ENCODE data around the gene ITGA2B.

Gene ITGA2B

GRCh38 chr17:44390250-44390870 lies 911 bp upstream of the ITGA2B start:
- DNase-seq = no peak

- DNase-seq = no peak
Measured at GRCh38 chr17:44389723-44390202, 314 bp upstream of the ITGA2B start.

GRCh38 chr17:44387804-44388203 lies 1.6 kb downstream of the ITGA2B start:
- no peak for DNase-seq

GRCh38 chr17:44386182-44386525 lies 3.3 kb downstream of the ITGA2B start:
- no peak for DNase-seq

- DNase-seq = peak; percentile 89
Measured at GRCh38 chr17:44385287-44386181, 3.9 kb downstream of the ITGA2B start.

- DNase-seq = no peak
Measured at GRCh38 chr17:44384823-44385286, 4.6 kb downstream of the ITGA2B start.

GRCh38 chr17:44384281-44384822 lies 5.1 kb downstream of the ITGA2B start:
- no peak for DNase-seq

- DNase-seq = no peak
Measured at GRCh38 chr17:44383861-44384260, 5.6 kb downstream of the ITGA2B start.

GRCh38 chr17:44383363-44383762 lies 6.1 kb downstream of the ITGA2B start:
- no peak for DNase-seq

GRCh38 chr17:44382917-44383316 lies 6.5 kb downstream of the ITGA2B start:
- DNase-seq = no peak

- DNase-seq = no peak
Measured at GRCh38 chr17:44381810-44382305, 7.6 kb downstream of the ITGA2B start.

GRCh38 chr17:44380767-44381166 lies 8.7 kb downstream of the ITGA2B start:
- no peak for DNase-seq

- no peak for DNase-seq
Measured at GRCh38 chr17:44379887-44380286, 9.6 kb downstream of the ITGA2B start.

- DNase-seq = no peak
Measured at GRCh38 chr17:44378171-44378705, 11.2 kb downstream of the ITGA2B start.

- DNase-seq = no peak
Measured at GRCh38 chr17:44376779-44377178, 12.7 kb downstream of the ITGA2B start.

GRCh38 chr17:44376124-44376523 lies 13.3 kb downstream of the ITGA2B start:
- no peak for DNase-seq

- no peak for DNase-seq
Measured at GRCh38 chr17:44375196-44376017, 14.0 kb downstream of the ITGA2B start.

- no peak for DNase-seq
Measured at GRCh38 chr17:44374306-44375195, 14.9 kb downstream of the ITGA2B start.

GRCh38 chr17:44372036-44372435 lies 17.4 kb downstream of the ITGA2B start:
- DNase-seq = no peak

GRCh38 chr17:44369414-44370023 lies 19.9 kb downstream of the ITGA2B start:
- peak; percentile 35 for DNase-seq
